ENCODE data around the gene CTF1. TPM values are rescaled to one million over a fixed set of nuclear protein-coding genes. Genes with fewer than 3 reads are reported as not detected.

CTF1 gene
- total and polyA plus RNA-seq, 2 donors (not counting 1 experiment from before 2014, with no cell fraction given) = 0.78 to 0.81 TPM

DNA sequence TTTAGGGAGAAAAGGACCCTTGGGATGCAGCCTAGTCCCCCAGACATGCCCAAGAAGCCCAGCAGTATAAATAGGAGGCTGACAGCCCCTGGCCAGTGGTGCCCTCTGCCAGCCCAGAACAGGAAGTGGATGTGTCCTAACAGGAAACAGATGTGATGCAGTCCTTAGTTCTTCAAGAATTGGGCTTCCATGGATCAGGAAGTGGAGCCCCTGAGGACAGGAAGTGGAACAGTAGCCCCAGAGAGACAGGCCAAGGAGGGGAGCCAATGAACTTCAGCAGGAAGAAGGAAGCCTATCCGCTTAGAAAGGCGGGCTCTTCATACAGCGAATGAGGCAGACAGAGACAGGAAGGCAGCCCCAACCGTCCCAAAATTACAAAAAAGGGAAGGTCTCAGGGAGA is 7.2 kb downstream of the CTF1 start:
- no peak for ATAC-seq (ENCODE audit: low read depth)
- no peaks in the 10 kb centered on the region for H3K79me2 ChIP-seq (ENCODE audit: control insufficient read depth, insufficient read depth, low read length)
- TF ChIP-seq, protein P1, sequence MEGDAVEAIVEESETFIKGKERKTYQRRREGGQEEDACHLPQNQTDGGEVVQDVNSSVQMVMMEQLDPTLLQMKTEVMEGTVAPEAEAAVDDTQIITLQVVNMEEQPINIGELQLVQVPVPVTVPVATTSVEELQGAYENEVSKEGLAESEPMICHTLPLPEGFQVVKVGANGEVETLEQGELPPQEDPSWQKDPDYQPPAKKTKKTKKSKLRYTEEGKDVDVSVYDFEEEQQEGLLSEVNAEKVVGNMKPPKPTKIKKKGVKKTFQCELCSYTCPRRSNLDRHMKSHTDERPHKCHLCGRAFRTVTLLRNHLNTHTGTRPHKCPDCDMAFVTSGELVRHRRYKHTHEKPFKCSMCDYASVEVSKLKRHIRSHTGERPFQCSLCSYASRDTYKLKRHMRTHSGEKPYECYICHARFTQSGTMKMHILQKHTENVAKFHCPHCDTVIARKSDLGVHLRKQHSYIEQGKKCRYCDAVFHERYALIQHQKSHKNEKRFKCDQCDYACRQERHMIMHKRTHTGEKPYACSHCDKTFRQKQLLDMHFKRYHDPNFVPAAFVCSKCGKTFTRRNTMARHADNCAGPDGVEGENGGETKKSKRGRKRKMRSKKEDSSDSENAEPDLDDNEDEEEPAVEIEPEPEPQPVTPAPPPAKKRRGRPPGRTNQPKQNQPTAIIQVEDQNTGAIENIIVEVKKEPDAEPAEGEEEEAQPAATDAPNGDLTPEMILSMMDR (IDR thresholded peaks at IDR 0.05) = no peak
- TF ChIP-seq EZH2 (IDR thresholded peaks at IDR 0.05; ENCODE audit: borderline replicate concordance, insufficient read depth, low read depth, low read length, poor library complexity, severe bottlenecking) = no peak
- peak overlapping the region; percentile 98 for H2AFZ ChIP-seq (ENCODE audit: insufficient read depth, low read depth, low read length, poor library complexity, severe bottlenecking)
- peak overlapping the region in 1 of 5 experiments; percentile 33 for H3K4me3 ChIP-seq (ENCODE audit: control extremely low read depth in 1 of 5, extremely low read depth in 1 of 5, insufficient read depth in 1 of 5, low read depth in 2 of 5, low read length in 4 of 5)
- H3K27ac Mint-ChIP-seq = peak overlapping the region; percentile 77
- H3K9ac ChIP-seq (ENCODE audit: low read length) = no peak overlapping the region
- no CpG with 5 or more reads among the region's 4 CpGs for WGBS (ENCODE audit: insufficient coverage)
- peaks cover 25 to 33% of the 10 kb centered on the region in 2 donors for H3K4me1 ChIP-seq (ENCODE audit: control insufficient read depth in 2 of 2, insufficient read depth in 2 of 2, low read length in 2 of 2)
- peaks cover 22% of the 10 kb centered on the region for H3K4me1 Mint-ChIP-seq
- no peaks in the 10 kb centered on the region for H3K36me3 ChIP-seq (replicated peaks in 1 of 2; ENCODE audit: control extremely low read depth in 1 of 2, control insufficient read depth in 1 of 2, extremely low read depth in 1 of 2, insufficient read depth in 2 of 2, low read length in 1 of 2)
- H3K27me3 Mint-ChIP-seq = no peaks in the 10 kb centered on the region
- H4K20me1 ChIP-seq (ENCODE audit: control insufficient read depth, insufficient read depth, low read length, poor library complexity, severe bottlenecking) = no peaks in the 10 kb centered on the region
- ChIA-PET CTCF (interaction anchor here (6.1 kb wide), 1 partner anchor 58 kb away, joined by 138 read pairs; no protein-coding TSS in a partner anchor), POLR2A (interaction anchor here (2.4 kb wide), 1 partner anchor 28 kb away, joined by 13 read pairs; no protein-coding TSS in a partner anchor)
- peak; percentile 29 for DNase-seq
- peak overlapping the region; percentile 34 to 63 for H3K27ac ChIP-seq (ENCODE audit: low read length in 2 of 2)
- peaks cover 0 to 17% (median 0%) of the 10 kb centered on the region in 3 donors for H3K9me3 ChIP-seq (ENCODE audit: control extremely low read depth in 1 of 3, control insufficient read depth in 2 of 3, insufficient read depth in 1 of 3, low read length in 2 of 3)
- intact Hi-C loops (cut with micrococcal nuclease) = loop anchor here (5.0 kb wide), 2 partner anchors 91 to 141 kb away; partner anchors contain the start of genes CFAP119 and RNF40
- no peaks in the 10 kb centered on the region for H3K27me3 ChIP-seq (replicated peaks in 1 of 4; ENCODE audit: control extremely low read depth in 1 of 4, control insufficient read depth in 3 of 4, insufficient read depth in 4 of 4, low read length in 3 of 4)
- H3K4me2 ChIP-seq (replicated peaks; ENCODE audit: low read depth, low read length, poor library complexity, severe bottlenecking) = peak overlapping the region; percentile 46
- peak overlapping the region; percentile 46 for H3K4me3 Mint-ChIP-seq
- H3K9me3 Mint-ChIP-seq (ENCODE audit: insufficient read depth) = peaks cover 3% of the 10 kb centered on the region

DNA sequence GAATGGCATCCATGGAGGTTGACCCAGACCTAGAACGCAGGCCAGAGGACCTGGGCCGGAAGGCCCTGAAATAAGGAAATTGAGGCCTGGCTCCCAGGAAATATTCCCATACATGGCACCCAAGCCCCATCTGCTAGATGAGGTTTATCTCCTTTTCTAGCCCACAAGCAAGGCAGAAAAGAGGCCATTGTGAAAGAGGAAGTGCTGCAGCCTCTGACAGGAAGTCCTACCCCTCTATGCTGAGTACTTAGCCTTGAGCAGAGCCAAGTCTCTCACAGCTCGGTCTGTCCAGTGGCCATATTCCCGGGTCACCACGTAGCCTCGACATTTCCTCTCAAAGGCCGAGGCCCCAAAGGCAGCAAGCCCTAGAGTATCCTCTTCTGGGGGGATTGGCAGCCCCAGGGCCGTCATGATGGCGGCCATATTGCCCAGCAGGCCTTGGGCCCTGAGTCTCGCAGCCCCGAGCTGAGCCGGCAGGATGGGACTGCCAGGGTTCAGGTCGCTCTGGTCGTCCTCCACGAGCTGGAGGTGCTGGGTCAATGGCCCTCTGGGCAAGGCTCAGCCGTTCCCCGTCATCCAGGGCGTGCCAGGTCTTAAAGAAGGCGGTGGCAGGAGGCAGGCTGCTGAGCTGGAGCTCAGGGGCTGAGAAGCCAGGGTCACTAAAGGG is 7.8 kb downstream of the CTF1 start:
- Histone ChIP-seq H3K9me3 (ENCODE audit: control extremely low read depth in 1 of 3, control insufficient read depth in 2 of 3, insufficient read depth in 1 of 3, low read length in 2 of 3) (peaks cover 0 to 17% (median 0%) of the 10 kb centered on the region in 3 donors), H3K27me3 (replicated peaks in 1 of 4; ENCODE audit: control extremely low read depth in 1 of 4, control insufficient read depth in 3 of 4, insufficient read depth in 4 of 4, low read length in 3 of 4) (no peaks in the 10 kb centered on the region), H4K20me1 (ENCODE audit: control insufficient read depth, insufficient read depth, low read length, poor library complexity, severe bottlenecking) (no peaks in the 10 kb centered on the region), H2AFZ (ENCODE audit: insufficient read depth, low read depth, low read length, poor library complexity, severe bottlenecking) (peak overlapping the region; percentile 98), H3K4me2 (replicated peaks; ENCODE audit: low read depth, low read length, poor library complexity, severe bottlenecking) (peak overlapping the region; percentile 46), H3K4me1 (ENCODE audit: control insufficient read depth in 2 of 2, insufficient read depth in 2 of 2, low read length in 2 of 2) (peaks cover 25 to 33% of the 10 kb centered on the region in 2 donors), H3K4me3 (ENCODE audit: control extremely low read depth in 1 of 5, extremely low read depth in 1 of 5, insufficient read depth in 1 of 5, low read depth in 2 of 5, low read length in 4 of 5) (peak overlapping the region in 1 of 5 experiments; percentile 33), H3K9ac (ENCODE audit: low read length) (no peak overlapping the region), H3K79me2 (ENCODE audit: control insufficient read depth, insufficient read depth, low read length) (no peaks in the 10 kb centered on the region), H3K36me3 (replicated peaks in 1 of 2; ENCODE audit: control extremely low read depth in 1 of 2, control insufficient read depth in 1 of 2, extremely low read depth in 1 of 2, insufficient read depth in 2 of 2, low read length in 1 of 2) (no peaks in the 10 kb centered on the region), H3K27ac (ENCODE audit: low read length in 2 of 2) (peak overlapping the region; percentile 34 to 63)
- ChIA-PET POLR2A (interaction anchor here (0.7 to 1.1 kb wide), 2 partner anchors 30 to 121 kb away, joined by 3 read pairs; no protein-coding TSS in a partner anchor), CTCF (interaction anchor here (0.6 to 6.1 kb wide), 4 partner anchors 30 to 211 kb away, joined by 3 to 138 read pairs (median 3); no protein-coding TSS in a partner anchor)
- Mint-ChIP-seq H3K9me3 (ENCODE audit: insufficient read depth) (peaks cover 3% of the 10 kb centered on the region), H3K27me3 (no peaks in the 10 kb centered on the region), H3K27ac (peak overlapping the region; percentile 77), H3K4me3 (no peak overlapping the region), H3K4me1 (peaks cover 22% of the 10 kb centered on the region)
- TF ChIP-seq EZH2 (IDR thresholded peaks at IDR 0.05; ENCODE audit: borderline replicate concordance, insufficient read depth, low read depth, low read length, poor library complexity, severe bottlenecking) = no peak
- TF ChIP-seq, protein P1 (IDR thresholded peaks at IDR 0.05) = no peak
- WGBS (ENCODE audit: insufficient coverage) = 75% methylated on average over 19 of the region's 19 CpGs
- DNase-seq (peak; percentile 53), ATAC-seq (ENCODE audit: low read depth) (no peak)
- intact Hi-C loops (cut with micrococcal nuclease) = loop anchor here (5.0 kb wide), 2 partner anchors 92 to 142 kb away; partner anchors contain the start of genes CFAP119 and RNF40
